Mesothelial cell of epicardium (in vitro differentiated cells): ENCODE results near the gene NTM. TPM values are rescaled to one million over a fixed set of nuclear protein-coding genes. Genes with fewer than 3 reads are reported as not detected.

Experiments
- DNase-seq, 2 experiments: peaks; one replicate each; pipeline ENCODE4 v3.0.0; 2021; ENCODE audit warnings: low spot score in 2 of 2; ENCODE audit not compliant: unreplicated experiment in 2 of 2
- H3K27ac Mint-ChIP-seq: 2 replicates; pipeline ENCODE4 v1.8.0; 2021; ENCODE audit warnings: mixed read lengths
- H3K27me3 Mint-ChIP-seq: 2 replicates; pipeline ENCODE4 v1.8.0; 2021; ENCODE audit warnings: low read depth, mixed read lengths
- H3K36me3 Mint-ChIP-seq: 2 replicates; pipeline ENCODE4 v1.8.0; 2021; ENCODE audit warnings: mixed read lengths
- H3K4me1 Mint-ChIP-seq: 2 replicates; pipeline ENCODE4 v1.8.0; 2021; ENCODE audit warnings: mixed read lengths
- H3K4me3 Mint-ChIP-seq: 2 replicates; pipeline ENCODE4 v1.8.0; 2021; ENCODE audit warnings: mild to moderate bottlenecking, moderate library complexity, mixed read lengths
- H3K9me3 Mint-ChIP-seq: 2 replicates; pipeline ENCODE4 v1.8.0; 2021; ENCODE audit warnings: mixed read lengths
- total RNA-seq: library from RNA; stranded (reverse); gene quantifications from 3 replicates; pipeline ENCODE4 v1.2.1, GENCODE V29; 2021
- TF ChIP-seq, protein P1 (sequence below): fragments of 200-600 bp; sonication (generic); IDR thresholded peaks from one replicate; pipeline ENCODE4 v1.5.0; 2021; ENCODE audit warnings: antibody characterized with exemption; ENCODE audit not compliant: unreplicated experiment

Gene NTM
- total RNA-seq, 1 donor from 2014 or later, result 3.9 TPM

DNA sequence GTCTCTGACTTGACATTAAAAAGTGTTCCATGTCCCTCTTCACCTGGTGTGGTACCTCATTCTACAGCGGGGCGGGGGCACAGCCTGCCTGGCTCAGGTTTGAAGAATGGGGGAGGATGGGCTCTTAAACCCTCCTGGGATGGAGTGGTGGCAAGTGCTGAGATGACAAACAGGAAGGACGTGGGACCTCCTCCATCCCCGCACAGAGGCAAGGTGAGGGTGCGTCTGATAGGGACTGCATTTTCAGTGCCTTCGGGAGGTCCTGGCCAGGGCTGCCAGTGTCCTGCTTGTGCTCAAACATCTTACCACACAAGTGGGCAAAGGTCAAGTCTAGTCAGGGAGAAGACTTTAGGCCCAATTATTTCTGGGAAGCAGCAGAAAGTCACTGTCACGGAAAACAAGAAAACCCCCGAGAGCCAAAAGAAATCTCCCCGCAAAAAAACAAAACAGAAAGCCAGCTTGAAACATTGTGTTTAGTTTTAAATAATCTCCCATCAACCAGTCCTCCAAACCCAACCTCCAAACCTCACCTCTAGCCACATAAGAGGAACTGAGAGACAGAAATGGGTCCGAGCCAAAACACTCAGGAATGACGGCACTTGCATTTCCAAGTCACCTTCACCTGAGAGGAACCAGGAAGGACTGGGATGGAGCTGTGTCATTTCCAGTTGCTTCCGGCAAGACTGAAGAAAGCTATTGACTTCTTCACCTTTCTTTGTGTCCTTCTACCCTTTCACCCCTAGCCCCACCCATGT, 966.5 kb downstream of the NTM start:
- no peaks in the 10 kb centered on the region for H3K4me1 Mint-ChIP-seq
- no peaks in the 10 kb centered on the region for H3K36me3 Mint-ChIP-seq
- H3K9me3 Mint-ChIP-seq, result no peaks in the 10 kb centered on the region
- TF ChIP-seq, protein P1, sequence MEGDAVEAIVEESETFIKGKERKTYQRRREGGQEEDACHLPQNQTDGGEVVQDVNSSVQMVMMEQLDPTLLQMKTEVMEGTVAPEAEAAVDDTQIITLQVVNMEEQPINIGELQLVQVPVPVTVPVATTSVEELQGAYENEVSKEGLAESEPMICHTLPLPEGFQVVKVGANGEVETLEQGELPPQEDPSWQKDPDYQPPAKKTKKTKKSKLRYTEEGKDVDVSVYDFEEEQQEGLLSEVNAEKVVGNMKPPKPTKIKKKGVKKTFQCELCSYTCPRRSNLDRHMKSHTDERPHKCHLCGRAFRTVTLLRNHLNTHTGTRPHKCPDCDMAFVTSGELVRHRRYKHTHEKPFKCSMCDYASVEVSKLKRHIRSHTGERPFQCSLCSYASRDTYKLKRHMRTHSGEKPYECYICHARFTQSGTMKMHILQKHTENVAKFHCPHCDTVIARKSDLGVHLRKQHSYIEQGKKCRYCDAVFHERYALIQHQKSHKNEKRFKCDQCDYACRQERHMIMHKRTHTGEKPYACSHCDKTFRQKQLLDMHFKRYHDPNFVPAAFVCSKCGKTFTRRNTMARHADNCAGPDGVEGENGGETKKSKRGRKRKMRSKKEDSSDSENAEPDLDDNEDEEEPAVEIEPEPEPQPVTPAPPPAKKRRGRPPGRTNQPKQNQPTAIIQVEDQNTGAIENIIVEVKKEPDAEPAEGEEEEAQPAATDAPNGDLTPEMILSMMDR, result no peak
- no peak overlapping the region for H3K27ac Mint-ChIP-seq
- peaks cover 58% of the 10 kb centered on the region for H3K27me3 Mint-ChIP-seq
- H3K4me3 Mint-ChIP-seq, result no peak overlapping the region
- DNase-seq, result no peak

DNA sequence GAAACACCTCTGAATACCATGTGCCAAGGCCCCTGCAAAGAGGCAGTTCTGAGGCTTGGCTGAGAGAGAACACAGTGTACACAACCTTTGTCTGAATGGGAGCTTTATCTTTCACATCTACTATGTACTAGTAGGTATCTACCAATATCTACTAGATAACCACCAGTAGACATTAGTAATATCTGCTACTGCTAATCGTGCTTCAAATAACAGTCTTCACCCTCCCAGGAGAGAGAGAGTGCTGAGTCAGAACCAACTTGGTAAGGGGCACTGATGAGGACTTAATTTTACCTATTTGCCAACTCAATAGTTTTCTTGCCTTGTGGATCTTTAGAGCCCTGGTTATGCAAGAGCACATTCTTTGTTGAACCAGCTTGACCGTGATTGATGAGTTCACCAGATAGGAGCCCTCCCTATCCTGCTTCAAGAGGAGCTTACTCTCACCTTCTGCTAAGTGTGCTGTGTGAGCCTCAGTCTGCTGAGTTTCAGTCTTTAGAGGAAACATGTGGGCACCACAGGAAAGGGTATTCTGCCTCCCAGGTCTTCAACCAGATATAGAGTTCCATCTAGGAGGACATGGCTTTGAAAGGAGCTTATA, 967.5 kb downstream of the NTM start:
- no peak for DNase-seq
- H3K27me3 Mint-ChIP-seq, result peaks cover 60% of the 10 kb centered on the region

DNA sequence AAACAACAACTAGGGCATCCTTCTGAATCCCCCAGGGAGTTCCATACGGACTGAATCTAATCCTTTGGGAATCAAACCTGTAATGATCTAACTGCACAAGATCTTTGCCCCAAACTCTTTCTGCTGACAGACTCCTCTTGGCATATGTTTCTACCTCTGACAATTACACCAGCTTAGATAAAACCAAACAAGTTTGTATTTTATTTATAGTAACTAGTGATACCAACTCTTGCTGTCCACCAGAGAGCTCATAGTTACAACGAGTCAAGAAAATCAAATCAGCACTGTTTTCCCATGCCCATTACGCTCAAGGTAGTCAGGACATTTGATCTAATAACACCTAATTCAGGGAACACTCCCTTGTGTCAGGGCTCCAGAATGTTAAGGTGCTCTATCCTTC, 972.0 kb downstream of the NTM start:
- Mint-ChIP-seq H3K9me3 (no peaks in the 10 kb centered on the region), H3K27me3 (peaks cover 52% of the 10 kb centered on the region), H3K4me3 (no peak overlapping the region), H3K4me1 (no peaks in the 10 kb centered on the region), H3K27ac (no peak overlapping the region), H3K36me3 (no peaks in the 10 kb centered on the region)
- DNase-seq, result no peak
- TF ChIP-seq, protein P1, result no peak

More for the DNA sequence above, 967.5 kb downstream of the NTM start:
- Mint-ChIP-seq H3K4me1 (no peaks in the 10 kb centered on the region), H3K4me3 (no peak overlapping the region), H3K27ac (no peak overlapping the region), H3K36me3 (no peaks in the 10 kb centered on the region), H3K9me3 (no peaks in the 10 kb centered on the region)
- TF ChIP-seq, protein P1, result no peak

DNA sequence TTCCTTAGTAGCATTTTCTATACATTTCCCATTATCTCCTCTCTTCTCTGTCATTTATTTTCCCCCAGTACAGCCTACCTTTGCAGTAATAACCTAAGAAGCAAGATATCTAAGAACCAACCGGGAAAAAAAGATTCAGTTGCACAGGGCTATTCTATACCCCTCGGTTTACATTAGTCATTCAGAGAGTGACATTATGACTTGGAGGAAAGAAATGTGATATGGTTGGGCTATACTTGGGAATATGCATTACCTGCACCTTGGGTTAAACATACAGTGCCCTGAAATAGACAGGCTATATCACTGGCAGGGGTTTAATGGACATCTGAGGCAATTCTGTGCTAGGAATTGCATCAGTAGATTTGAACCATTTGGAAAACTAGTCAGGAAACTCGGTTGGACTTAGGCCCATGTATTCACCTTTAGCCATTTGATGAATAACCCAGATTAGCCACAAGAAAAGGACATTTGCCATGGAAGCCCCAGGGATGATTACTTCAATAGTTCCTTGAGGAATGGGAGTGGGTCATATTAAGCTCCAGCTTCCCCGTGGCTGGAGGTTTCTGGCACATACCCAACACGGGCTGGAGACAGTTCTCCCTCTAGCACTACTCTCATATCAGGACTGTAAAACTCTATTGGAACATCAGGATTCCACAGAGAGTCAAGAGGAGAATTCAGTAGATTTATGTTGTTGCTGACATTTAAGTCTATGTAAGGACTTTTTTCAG, 973.2 kb downstream of the NTM start:
- H3K4me1 Mint-ChIP-seq, result no peaks in the 10 kb centered on the region
- H3K36me3 Mint-ChIP-seq, result no peaks in the 10 kb centered on the region
- no peak overlapping the region for H3K4me3 Mint-ChIP-seq
- no peaks in the 10 kb centered on the region for H3K9me3 Mint-ChIP-seq
- TF ChIP-seq, protein P1, result no peak
- no peak for DNase-seq
- H3K27me3 Mint-ChIP-seq, result peaks cover 54% of the 10 kb centered on the region
- no peak overlapping the region for H3K27ac Mint-ChIP-seq

DNA sequence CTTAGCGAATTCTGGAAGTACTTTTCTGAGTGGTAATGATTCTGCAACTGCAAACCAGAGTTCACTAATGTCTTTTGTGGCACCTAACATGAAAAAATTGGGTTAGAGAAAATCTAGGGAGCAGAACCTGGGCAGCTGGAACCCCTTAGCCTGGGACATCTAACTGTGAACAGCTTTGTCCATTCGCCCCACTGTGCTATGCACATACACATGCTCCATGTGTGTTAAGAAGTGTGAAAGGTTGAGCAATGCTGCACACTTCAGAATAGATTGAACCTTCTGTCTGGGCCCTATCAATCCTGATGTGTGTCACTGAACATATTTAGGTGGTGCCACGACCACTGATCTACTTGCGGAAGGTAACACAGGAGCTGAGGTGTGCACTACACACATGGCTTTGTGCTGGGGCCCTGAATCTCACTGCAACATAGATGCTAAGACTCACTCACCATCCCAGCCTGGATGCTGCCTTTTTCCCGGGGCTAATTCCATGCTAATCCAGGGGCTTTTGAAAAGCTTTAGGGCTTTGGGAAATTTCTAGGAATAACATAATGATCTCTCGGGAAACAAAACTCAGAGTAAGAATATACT, 976.2 kb downstream of the NTM start:
- DNase-seq, result no peak

More for the DNA sequence above, 976.2 kb downstream of the NTM start:
- Mint-ChIP-seq H3K4me1 (no peaks in the 10 kb centered on the region), H3K36me3 (no peaks in the 10 kb centered on the region), H3K4me3 (no peak overlapping the region), H3K27me3 (peaks cover 42% of the 10 kb centered on the region), H3K27ac (no peak overlapping the region), H3K9me3 (no peaks in the 10 kb centered on the region)
- TF ChIP-seq, protein P1, result no peak
